HK-2 (cell line): ENCODE measurements around the gene PROB1.
"Not testable (repeated sequence)": the region's sequence is repeated elsewhere in the genome, so short reads cannot be mapped to it uniquely, and the experiment has no call there.

Experiments
- DNase-seq: peaks from one replicate; pipeline ENCODE4 v3.0.0-alpha.2; 2018; ENCODE audit not compliant: unreplicated experiment

PROB1 gene

GRCh38 chr5:139392324-139392677, 2.6 kb downstream of the PROB1 start:
- no peak for DNase-seq

GRCh38 chr5:139391570-139392323, 3.2 kb downstream of the PROB1 start:
- DNase-seq: no peak

- DNase-seq: no peak
Observed at GRCh38 chr5:139390639-139391569, 4.0 kb downstream of the PROB1 start.

GRCh38 chr5:139389701-139390638, 4.9 kb downstream of the PROB1 start, which contains the start of gene MZB1:
Gene MZB1 (minus strand): TSS chr5:139389913. CDS start chr5:139389856, 57 bp downstream.
- no peak for DNase-seq

GRCh38 chr5:139388198-139388821, 6.6 kb downstream of the PROB1 start:
- DNase-seq: no peak

- no peak for DNase-seq
Observed at GRCh38 chr5:139387611-139388197, 7.2 kb downstream of the PROB1 start.

GRCh38 chr5:139386956-139387355, 7.9 kb downstream of the PROB1 start:
- not testable (repeated sequence) for DNase-seq

GRCh38 chr5:139386050-139386438, 8.9 kb downstream of the PROB1 start:
- DNase-seq: no peak

- no peak for DNase-seq
Observed at GRCh38 chr5:139385061-139386049, 9.5 kb downstream of the PROB1 start.

GRCh38 chr5:139384591-139385051, 10.3 kb downstream of the PROB1 start:
- no peak for DNase-seq

GRCh38 chr5:139383993-139384590, 10.8 kb downstream of the PROB1 start:
- DNase-seq: no peak

GRCh38 chr5:139383275-139383992, 11.5 kb downstream of the PROB1 start, which contains the start of gene SLC23A1:
Gene SLC23A1 (minus strand): TSS chr5:139383297. CDS start chr5:139383253, 44 bp downstream.
- DNase-seq: peak; percentile 48

- DNase-seq: no peak
Observed at GRCh38 chr5:139382807-139383206, 12.1 kb downstream of the PROB1 start.

GRCh38 chr5:139381837-139382761, 12.8 kb downstream of the PROB1 start:
- DNase-seq: no peak

GRCh38 chr5:139379626-139380449, 15.1 kb downstream of the PROB1 start:
- no peak for DNase-seq

- no peak for DNase-seq
Observed at GRCh38 chr5:139378941-139379361, 16.0 kb downstream of the PROB1 start.
